HepG2 (cell line): Measurements from ENCODE around the gene MED25. TPM values are rescaled to one million over a fixed set of nuclear protein-coding genes. Genes with fewer than 3 reads are reported as not detected.

Experiments
- ATAC-seq: fragments of 200-7000 bp; cut with Tn5 transposase; 3 replicates; pipeline ENCODE4 v1.9.1; 2020; ENCODE audit warnings: mild to moderate bottlenecking, moderate library complexity
- BruUV-seq: library from RNA; stranded (reverse); fragments of 400-500 nt; replicated peaks from 2 replicates; lab custom pipeline; 2021; lab: Mats Ljungman, UMichigan
- CTCF ChIA-PET: fragments of 300-600 bp; formaldehyde crosslinking; extraction: SDS; loops from one replicate; lab custom pipeline; 2021; ENCODE audit warnings: low total read pairs, inconsistent platforms, low intra/inter-chr PET ratio; lab: Yijun Ruan, JAX
- POLR2A ChIA-PET: fragments of 350-600 bp; sonication (Branson Sonifier 250); formaldehyde crosslinking; loops from one replicate; lab custom pipeline; 2020; ENCODE audit warnings: antibody characterized with exemption, inconsistent platforms; lab: Yijun Ruan, JAX
- DNase-seq: peaks from one replicate; pipeline ENCODE4 v3.0.0-alpha.2; 2015; ENCODE audit warnings: low spot score
- FAIRE-seq: peaks from 3 replicates; lab custom pipeline; 2011; peaks lifted over from hg19 to GRCh38; lab: Jason Lieb, UNC
- H2AFZ ChIP-seq: one replicate; pipeline ENCODE4 v1.6.1; 2011; ENCODE audit warnings: low read length, inconsistent platforms
- H3K27ac ChIP-seq: fragments of 300-600 bp; 3 replicates; pipeline ENCODE4 v1.8.0; 2011; ENCODE audit warnings: mixed run types, mild to moderate bottlenecking, mixed read lengths, low read length, inconsistent platforms; ENCODE audit not compliant: insufficient read depth; ENCODE audit errors: extremely low read length
- H3K27me3 ChIP-seq, 2 experiments: fragments of 200-600 bp in 1 of 2; 2 replicates in 1 of 2; 3 replicates in 1 of 2; pipeline versions ENCODE4 v1.6.0 to v1.8.0; 2011; ENCODE audit warnings: low read length in 2 of 2, mild to moderate bottlenecking in 2 of 2, moderate library complexity in 2 of 2, inconsistent platforms in 1 of 2; ENCODE audit not compliant: insufficient read depth in 2 of 2, control insufficient read depth in 1 of 2
- H3K36me3 ChIP-seq, 2 experiments: fragments of 200-600 bp in 1 of 2; replicated peaks in 1 of 2; 2 replicates in 1 of 2; 3 replicates in 1 of 2; pipeline versions ENCODE4 v1.5.1 to v1.8.0; 2011; ENCODE audit warnings: low read length in 2 of 2, inconsistent platforms in 1 of 2; ENCODE audit not compliant: insufficient read depth in 2 of 2, control insufficient read depth in 1 of 2
- H3K4me1 ChIP-seq: 2 replicates; pipeline ENCODE4 v1.5.1; 2012; ENCODE audit warnings: low read length, inconsistent platforms; ENCODE audit not compliant: insufficient read depth
- H3K4me2 ChIP-seq: 2 replicates; pipeline ENCODE4 v1.6.0; 2011; ENCODE audit warnings: low read depth, low read length, inconsistent platforms
- H3K4me3 ChIP-seq, 3 experiments: fragments of 200-600 bp in 1 of 3; sonication (generic), shearing (Covaris generic) in 1 of 3; replicated peaks in 1 of 3; 2 replicates each; pipeline ENCODE4 v1.5.1; 2011 to 2016; ENCODE audit warnings: low read length in 3 of 3, inconsistent platforms in 2 of 3, low read depth in 2 of 3, mild to moderate bottlenecking in 2 of 3, control low read depth in 1 of 3, mixed read lengths in 1 of 3; ENCODE audit not compliant: insufficient read depth in 1 of 3
- H3K79me2 ChIP-seq: one replicate; pipeline ENCODE4 v1.6.1; 2011; ENCODE audit warnings: low read length, inconsistent platforms; ENCODE audit not compliant: insufficient read depth
- H3K9ac ChIP-seq: 2 replicates; pipeline ENCODE4 v1.6.0; 2011; ENCODE audit warnings: mild to moderate bottlenecking, low read depth, low read length, inconsistent platforms; ENCODE audit not compliant: insufficient read depth
- H3K9me3 ChIP-seq: 2 replicates; pipeline ENCODE4 v1.5.1; 2012; ENCODE audit warnings: mild to moderate bottlenecking, low read length
- H4K20me1 ChIP-seq: 2 replicates; pipeline ENCODE4 v1.6.0; 2011; ENCODE audit warnings: inconsistent platforms, mild to moderate bottlenecking, low read length, moderate library complexity; ENCODE audit not compliant: insufficient read depth
- HDAC6 ChIP-seq: fragments of 200-600 bp; sonication (generic); IDR thresholded peaks from 2 replicates; pipeline ENCODE4 v1.7.0; 2017; ENCODE audit warnings: mild to moderate bottlenecking, antibody characterized with exemption, low read length, low read depth
- HINFP ChIP-seq: sonication (generic); formaldehyde crosslinking; IDR thresholded peaks from 2 replicates; pipeline ENCODE4 v1.4.0; 2020; ENCODE audit warnings: low read depth, mild to moderate bottlenecking, missing genetic modification reagents
- HNF4A ChIP-seq: sonication (generic); formaldehyde crosslinking; IDR thresholded peaks from 2 replicates; pipeline ENCODE4 v1.4.0; 2020; ENCODE audit warnings: missing genetic modification reagents
- KAT8 ChIP-seq: IDR thresholded peaks from 2 replicates; pipeline ENCODE4 v1.6.1; 2016; ENCODE audit warnings: missing genetic modification reagents, missing compliant biosample characterization
- KDM6A ChIP-seq: IDR thresholded peaks from 2 replicates; pipeline ENCODE4 v1.6.1; 2016; ENCODE audit warnings: low read depth
- KLF13 ChIP-seq: sonication (generic); formaldehyde crosslinking; IDR thresholded peaks from 2 replicates; pipeline ENCODE4 v1.4.0; 2020; ENCODE audit warnings: mild to moderate bottlenecking, missing genetic modification reagents
- PCBP1 ChIP-seq: fragments of 200-400 bp; formaldehyde crosslinking; IDR thresholded peaks from 2 replicates; pipeline ENCODE4 v1.6.1; 2017; ENCODE audit warnings: mild to moderate bottlenecking, low read depth, low read length, borderline replicate concordance
- SIX4 ChIP-seq: sonication (generic); formaldehyde crosslinking; IDR thresholded peaks from 2 replicates; pipeline ENCODE4 v1.4.0; 2020; ENCODE audit warnings: missing genetic modification reagents
- TRIM24 ChIP-seq: sonication (generic); formaldehyde crosslinking; IDR thresholded peaks from 2 replicates; pipeline ENCODE4 v1.8.0; 2022; ENCODE audit warnings: mild to moderate bottlenecking, missing genetic modification reagents
- TSC22D2 ChIP-seq: sonication (generic); formaldehyde crosslinking; IDR thresholded peaks from 2 replicates; pipeline ENCODE4 v1.5.1; 2020; ENCODE audit warnings: missing genetic modification reagents, mild to moderate bottlenecking, borderline replicate concordance
- ZBTB3 ChIP-seq: sonication (generic); formaldehyde crosslinking; IDR thresholded peaks from 2 replicates; pipeline ENCODE4 v1.4.0; 2020; ENCODE audit warnings: low read depth, mild to moderate bottlenecking, moderate library complexity, missing genetic modification reagents, borderline replicate concordance
- WGBS: methylation state at CpG from one replicate; pipeline ENCODE4 v1.1.6; 2017; ENCODE audit warnings: low lambda C conversion rate; 5-methylcytosine and 5-hydroxymethylcytosine counted together
- in situ Hi-C: cut with HindIII; loops from 2 replicates; pipeline ENCODE4 v1.10.0; 2017; ENCODE audit warnings: low pct_unique_long_range_greater_than_20kb; ENCODE audit not compliant: extremely low pct_ligation_motif_present
- intact Hi-C: fragments of 100-400 bp; cut with micrococcal nuclease; formaldehyde crosslinking; loops from one replicate; pipeline ENCODE4 v1.10.0; 2022; ENCODE audit not compliant: unreplicated experiment
- polyA plus RNA-seq, 8 experiments: library from polyadenylated mRNA; depleted of rRNA in 3 of 8; stranded (reverse) in 7 of 8; unstranded in 1 of 8; fragments of >200 nt; fragmentation: Illumina TruSeq in 4 of 8; extraction: Trizol in 4 of 8; gene quantifications; 2 replicates each; pipeline versions ENCODE4 v1.2.1 to v1.2.3, GENCODE V29; 2011 to 2016; ENCODE audit warnings: low read depth in 4 of 8, missing spikeins in 1 of 8, mixed read lengths in 1 of 8; ENCODE audit not compliant: insufficient read depth in 1 of 8
- total RNA-seq, 5 experiments: library from RNA; depleted of rRNA; stranded (reverse); fragments of >200 nt; fragmentation: Illumina TruSeq; extraction: Trizol; gene quantifications; 2 replicates each; pipeline ENCODE4 v1.2.3, GENCODE V29; 2016; ENCODE audit warnings: low read depth in 1 of 5
- TF ChIP-seq, protein P1 (sequence below): sonication (generic); formaldehyde crosslinking; IDR thresholded peaks from 2 replicates; pipeline ENCODE4 v1.8.1; 2022; ENCODE audit warnings: low read depth, mild to moderate bottlenecking, missing genetic modification reagents
- TF ChIP-seq, protein P2 (sequence below): IDR thresholded peaks from 2 replicates; pipeline ENCODE4 v1.6.1; 2016; ENCODE audit warnings: missing biosample characterization, missing genetic modification reagents, low read depth
- TF ChIP-seq, protein P3 (sequence below): sonication (generic); formaldehyde crosslinking; IDR thresholded peaks from 2 replicates; pipeline ENCODE4 v1.5.1; 2020; ENCODE audit warnings: mild to moderate bottlenecking, missing genetic modification reagents, borderline replicate concordance

MED25 gene
- total and polyA plus RNA-seq, 2 of the 13 experiments (the other 11 are each of a cell fraction or from before 2014, with no cell fraction given), result 11.1 to 15.1 TPM

DNA sequence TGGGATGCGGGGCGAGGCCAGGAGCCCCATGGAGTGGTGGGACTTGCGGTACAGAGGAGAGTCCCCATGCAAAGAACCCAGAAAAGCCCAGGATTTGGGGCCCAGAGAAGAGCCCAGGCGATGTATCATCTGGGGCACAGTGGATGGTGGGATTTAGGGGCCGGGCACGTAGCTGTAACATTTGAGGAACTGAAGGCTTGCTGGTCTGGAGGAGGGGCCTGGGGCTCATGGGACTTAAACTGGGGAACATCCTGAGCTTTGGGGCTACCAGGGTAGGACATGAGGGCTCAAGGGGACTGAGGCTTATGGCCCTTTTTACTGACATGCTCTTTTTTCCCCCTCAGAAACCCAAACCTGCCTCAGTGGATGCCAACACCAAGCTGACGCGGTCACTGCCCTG lies 13.5 kb downstream of the MED25 start:
- WGBS, result 98% methylated on average over 4 of the region's 8 CpGs
- no peak for DNase-seq
- H3K36me3 ChIP-seq, result peaks cover 32 to 58% of the 10 kb centered on the region in 2 experiments
- TF ChIP-seq, protein P1, sequence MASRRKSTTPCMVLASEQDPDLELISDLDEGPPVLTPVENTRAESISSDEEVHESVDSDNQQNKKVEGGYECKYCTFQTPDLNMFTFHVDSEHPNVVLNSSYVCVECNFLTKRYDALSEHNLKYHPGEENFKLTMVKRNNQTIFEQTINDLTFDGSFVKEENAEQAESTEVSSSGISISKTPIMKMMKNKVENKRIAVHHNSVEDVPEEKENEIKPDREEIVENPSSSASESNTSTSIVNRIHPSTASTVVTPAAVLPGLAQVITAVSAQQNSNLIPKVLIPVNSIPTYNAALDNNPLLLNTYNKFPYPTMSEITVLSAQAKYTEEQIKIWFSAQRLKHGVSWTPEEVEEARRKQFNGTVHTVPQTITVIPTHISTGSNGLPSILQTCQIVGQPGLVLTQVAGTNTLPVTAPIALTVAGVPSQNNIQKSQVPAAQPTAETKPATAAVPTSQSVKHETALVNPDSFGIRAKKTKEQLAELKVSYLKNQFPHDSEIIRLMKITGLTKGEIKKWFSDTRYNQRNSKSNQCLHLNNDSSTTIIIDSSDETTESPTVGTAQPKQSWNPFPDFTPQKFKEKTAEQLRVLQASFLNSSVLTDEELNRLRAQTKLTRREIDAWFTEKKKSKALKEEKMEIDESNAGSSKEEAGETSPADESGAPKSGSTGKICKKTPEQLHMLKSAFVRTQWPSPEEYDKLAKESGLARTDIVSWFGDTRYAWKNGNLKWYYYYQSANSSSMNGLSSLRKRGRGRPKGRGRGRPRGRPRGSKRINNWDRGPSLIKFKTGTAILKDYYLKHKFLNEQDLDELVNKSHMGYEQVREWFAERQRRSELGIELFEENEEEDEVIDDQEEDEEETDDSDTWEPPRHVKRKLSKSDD, result no peak
- TF ChIP-seq ZBTB3 (CRISPR knock-in tag) (no peak), TSC22D2 (CRISPR knock-in tag) (no peak), KLF13 (CRISPR knock-in tag) (no peak), SIX4 (CRISPR knock-in tag) (no peak), HINFP (CRISPR knock-in tag) (no peak), KAT8 (no peak), HNF4A (CRISPR knock-in tag) (no peak), HDAC6 (no peak), PCBP1 (no peak), TRIM24 (CRISPR knock-in tag) (no peak), KDM6A (CRISPR knock-in tag) (no peak)
- TF ChIP-seq, protein P2, sequence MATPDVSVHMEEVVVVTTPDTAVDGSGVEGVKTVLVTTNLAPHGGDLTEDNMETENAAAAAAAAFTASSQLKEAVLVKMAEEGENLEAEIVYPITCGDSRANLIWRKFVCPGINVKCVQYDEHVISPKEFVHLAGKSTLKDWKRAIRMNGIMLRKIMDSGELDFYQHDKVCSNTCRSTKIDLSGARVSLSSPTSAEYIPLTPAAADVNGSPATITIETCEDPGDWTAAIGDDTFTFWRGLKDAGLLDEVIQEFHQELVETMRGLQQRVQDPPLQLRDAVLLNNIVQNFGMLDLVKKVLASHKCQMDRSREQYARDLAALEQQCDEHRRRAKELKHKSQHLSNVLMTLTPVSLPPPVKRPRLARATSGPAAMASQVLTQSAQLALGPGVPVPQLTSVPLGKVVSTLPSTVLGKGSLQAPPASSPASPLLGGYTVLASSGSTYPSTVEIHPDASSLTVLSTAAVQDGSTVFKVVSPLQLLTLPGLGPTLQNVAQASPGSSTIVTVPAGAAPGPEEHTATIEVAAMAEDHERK (CRISPR knock-in tag), result no peak
- TF ChIP-seq, protein P3, sequence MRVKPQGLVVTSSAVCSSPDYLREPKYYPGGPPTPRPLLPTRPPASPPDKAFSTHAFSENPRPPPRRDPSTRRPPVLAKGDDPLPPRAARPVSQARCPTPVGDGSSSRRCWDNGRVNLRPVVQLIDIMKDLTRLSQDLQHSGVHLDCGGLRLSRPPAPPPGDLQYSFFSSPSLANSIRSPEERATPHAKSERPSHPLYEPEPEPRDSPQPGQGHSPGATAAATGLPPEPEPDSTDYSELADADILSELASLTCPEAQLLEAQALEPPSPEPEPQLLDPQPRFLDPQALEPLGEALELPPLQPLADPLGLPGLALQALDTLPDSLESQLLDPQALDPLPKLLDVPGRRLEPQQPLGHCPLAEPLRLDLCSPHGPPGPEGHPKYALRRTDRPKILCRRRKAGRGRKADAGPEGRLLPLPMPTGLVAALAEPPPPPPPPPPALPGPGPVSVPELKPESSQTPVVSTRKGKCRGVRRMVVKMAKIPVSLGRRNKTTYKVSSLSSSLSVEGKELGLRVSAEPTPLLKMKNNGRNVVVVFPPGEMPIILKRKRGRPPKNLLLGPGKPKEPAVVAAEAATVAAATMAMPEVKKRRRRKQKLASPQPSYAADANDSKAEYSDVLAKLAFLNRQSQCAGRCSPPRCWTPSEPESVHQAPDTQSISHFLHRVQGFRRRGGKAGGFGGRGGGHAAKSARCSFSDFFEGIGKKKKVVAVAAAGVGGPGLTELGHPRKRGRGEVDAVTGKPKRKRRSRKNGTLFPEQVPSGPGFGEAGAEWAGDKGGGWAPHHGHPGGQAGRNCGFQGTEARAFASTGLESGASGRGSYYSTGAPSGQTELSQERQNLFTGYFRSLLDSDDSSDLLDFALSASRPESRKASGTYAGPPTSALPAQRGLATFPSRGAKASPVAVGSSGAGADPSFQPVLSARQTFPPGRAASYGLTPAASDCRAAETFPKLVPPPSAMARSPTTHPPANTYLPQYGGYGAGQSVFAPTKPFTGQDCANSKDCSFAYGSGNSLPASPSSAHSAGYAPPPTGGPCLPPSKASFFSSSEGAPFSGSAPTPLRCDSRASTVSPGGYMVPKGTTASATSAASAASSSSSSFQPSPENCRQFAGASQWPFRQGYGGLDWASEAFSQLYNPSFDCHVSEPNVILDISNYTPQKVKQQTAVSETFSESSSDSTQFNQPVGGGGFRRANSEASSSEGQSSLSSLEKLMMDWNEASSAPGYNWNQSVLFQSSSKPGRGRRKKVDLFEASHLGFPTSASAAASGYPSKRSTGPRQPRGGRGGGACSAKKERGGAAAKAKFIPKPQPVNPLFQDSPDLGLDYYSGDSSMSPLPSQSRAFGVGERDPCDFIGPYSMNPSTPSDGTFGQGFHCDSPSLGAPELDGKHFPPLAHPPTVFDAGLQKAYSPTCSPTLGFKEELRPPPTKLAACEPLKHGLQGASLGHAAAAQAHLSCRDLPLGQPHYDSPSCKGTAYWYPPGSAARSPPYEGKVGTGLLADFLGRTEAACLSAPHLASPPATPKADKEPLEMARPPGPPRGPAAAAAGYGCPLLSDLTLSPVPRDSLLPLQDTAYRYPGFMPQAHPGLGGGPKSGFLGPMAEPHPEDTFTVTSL (CRISPR knock-in tag), result no peak

More for the DNA sequence above, 13.5 kb downstream of the MED25 start:
- H3K4me1 ChIP-seq, result no peaks in the 10 kb centered on the region
- no TSS peak for BruUV-seq
- ATAC-seq (no peak), FAIRE-seq (no peak)
- intact Hi-C loops, result no loop called here
- H2AFZ ChIP-seq, result no peak overlapping the region
- no peak overlapping the region for H3K4me2 ChIP-seq
- ChIA-PET CTCF (no interaction called here), POLR2A (no interaction called here)
- no peaks in the 10 kb centered on the region for H4K20me1 ChIP-seq
- H3K79me2 ChIP-seq, result no peaks in the 10 kb centered on the region
- H3K27ac ChIP-seq, result no peak overlapping the region
- H3K9me3 ChIP-seq, result no peaks in the 10 kb centered on the region
- H3K4me3 ChIP-seq, result no peak overlapping the region
- in situ Hi-C loops, result no loop called here
- H3K27me3 ChIP-seq, result no peaks in the 10 kb centered on the region
- H3K9ac ChIP-seq, result no peak overlapping the region
